ENCODE measurements around the gene WDR53.
"Not testable (repeated sequence)": the region's sequence is repeated elsewhere in the genome, so short reads cannot be mapped to it uniquely, and the experiment has no call there.

WDR53 gene

DNA sequence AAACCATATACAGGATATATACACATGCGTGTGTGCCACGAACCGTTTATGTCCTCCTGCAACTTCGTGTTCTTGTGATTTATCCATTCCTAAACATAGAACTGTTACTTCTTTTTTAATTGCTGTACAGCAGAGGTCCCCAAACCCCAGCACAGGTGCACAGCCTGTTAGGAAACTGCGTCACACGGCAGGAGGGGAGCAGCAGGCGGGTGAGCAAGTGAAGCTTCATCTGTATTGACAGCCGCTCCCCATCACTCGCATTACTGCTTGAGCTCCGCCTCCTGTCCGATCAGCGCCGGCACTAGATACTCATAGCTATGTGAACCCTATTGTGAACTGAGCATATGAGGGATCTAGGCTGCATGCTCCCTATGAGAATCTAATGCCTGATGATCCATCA lies 36.2 kb upstream of the WDR53 start:
- TF ChIP-seq, protein P1, sequence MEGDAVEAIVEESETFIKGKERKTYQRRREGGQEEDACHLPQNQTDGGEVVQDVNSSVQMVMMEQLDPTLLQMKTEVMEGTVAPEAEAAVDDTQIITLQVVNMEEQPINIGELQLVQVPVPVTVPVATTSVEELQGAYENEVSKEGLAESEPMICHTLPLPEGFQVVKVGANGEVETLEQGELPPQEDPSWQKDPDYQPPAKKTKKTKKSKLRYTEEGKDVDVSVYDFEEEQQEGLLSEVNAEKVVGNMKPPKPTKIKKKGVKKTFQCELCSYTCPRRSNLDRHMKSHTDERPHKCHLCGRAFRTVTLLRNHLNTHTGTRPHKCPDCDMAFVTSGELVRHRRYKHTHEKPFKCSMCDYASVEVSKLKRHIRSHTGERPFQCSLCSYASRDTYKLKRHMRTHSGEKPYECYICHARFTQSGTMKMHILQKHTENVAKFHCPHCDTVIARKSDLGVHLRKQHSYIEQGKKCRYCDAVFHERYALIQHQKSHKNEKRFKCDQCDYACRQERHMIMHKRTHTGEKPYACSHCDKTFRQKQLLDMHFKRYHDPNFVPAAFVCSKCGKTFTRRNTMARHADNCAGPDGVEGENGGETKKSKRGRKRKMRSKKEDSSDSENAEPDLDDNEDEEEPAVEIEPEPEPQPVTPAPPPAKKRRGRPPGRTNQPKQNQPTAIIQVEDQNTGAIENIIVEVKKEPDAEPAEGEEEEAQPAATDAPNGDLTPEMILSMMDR (IDR thresholded peaks at IDR 0.05; ENCODE audit: low read depth, low read length, missing control alignments), result peak; percentile 6
- peak; percentile 36 for DNase-seq (ENCODE audit: low read depth)
- H3K4me3 ChIP-seq (ENCODE audit: low read depth, low read length), result no peak overlapping the region

GRCh38 chr3:196603683-196604082 lies 35.3 kb upstream of the WDR53 start:
- DNase-seq (ENCODE audit: low read depth), result no peak
- TF ChIP-seq, protein P1 (IDR thresholded peaks at IDR 0.05; ENCODE audit: low read depth, low read length, missing control alignments), result no peak
- no peak overlapping the region for H3K4me3 ChIP-seq (ENCODE audit: low read depth, low read length)

DNA sequence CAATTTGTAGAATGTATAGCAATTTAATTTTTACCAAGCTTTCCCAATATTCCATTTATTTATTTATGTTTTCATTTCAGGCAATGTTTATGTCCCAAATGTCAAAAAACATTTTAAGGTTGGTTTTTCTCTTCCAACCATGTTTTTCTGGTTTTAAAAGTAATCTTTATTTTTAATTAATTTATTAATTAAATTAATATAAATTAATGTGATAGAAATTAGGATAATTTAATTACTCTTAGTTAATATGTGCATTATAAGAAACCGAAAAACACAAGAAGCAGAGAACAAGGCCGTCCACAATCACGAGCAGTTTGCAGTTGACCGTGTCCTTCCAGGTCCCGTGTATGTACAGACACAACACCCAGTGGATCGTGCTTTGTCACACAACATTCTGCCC lies 34.3 kb upstream of the WDR53 start:
- no peak overlapping the region for H3K4me3 ChIP-seq (ENCODE audit: low read depth, low read length)
- TF ChIP-seq, protein P1 (IDR thresholded peaks at IDR 0.05; ENCODE audit: low read depth, low read length, missing control alignments), result no peak
- no peak for DNase-seq (ENCODE audit: low read depth)

DNA sequence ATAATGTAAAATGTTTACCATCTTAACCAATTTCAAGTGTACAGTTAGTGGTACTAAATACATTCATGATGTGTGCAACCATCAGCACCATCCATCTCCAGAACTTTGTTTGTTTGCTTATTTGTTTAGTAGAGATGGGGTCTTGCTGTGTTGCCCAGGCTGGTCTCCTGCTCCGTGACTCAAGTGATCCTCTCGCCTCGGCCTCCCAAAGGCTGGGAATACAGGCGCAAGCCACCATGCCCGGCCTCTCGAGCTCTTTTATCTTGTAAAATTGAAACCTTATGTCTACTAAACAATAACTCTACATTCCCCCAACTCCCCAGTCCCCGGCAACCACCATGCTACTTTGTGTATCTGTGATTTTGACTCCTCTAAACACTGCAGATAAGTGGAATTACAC lies 32.0 kb upstream of the WDR53 start:
- H3K4me3 ChIP-seq (ENCODE audit: low read depth, low read length), result no peak overlapping the region
- TF ChIP-seq, protein P1 (IDR thresholded peaks at IDR 0.05; ENCODE audit: low read depth, low read length, missing control alignments), result no peak
- DNase-seq (ENCODE audit: low read depth), result no peak

DNA sequence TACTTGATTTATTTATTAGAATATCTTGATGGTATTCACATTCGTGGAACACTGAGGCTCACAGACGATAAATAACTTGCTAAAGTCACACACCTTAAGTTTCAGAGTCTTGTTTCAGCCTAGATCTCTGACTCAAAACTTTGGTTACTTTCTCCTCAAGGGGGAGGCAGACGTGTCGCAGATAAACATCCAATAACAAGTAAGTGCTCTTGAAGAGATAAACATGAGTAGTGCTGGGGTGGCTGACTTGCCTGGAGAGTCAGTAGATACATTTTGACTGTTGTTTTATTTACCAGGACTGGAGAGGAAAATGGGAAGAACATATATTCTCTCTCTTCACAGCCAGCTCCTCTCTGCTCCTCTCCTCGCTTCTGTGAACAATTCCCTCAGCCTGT lies 31.4 kb upstream of the WDR53 start:
- TF ChIP-seq, protein P1 (IDR thresholded peaks at IDR 0.05; ENCODE audit: low read depth, low read length, missing control alignments), result no peak
- no peak overlapping the region for H3K4me3 ChIP-seq (ENCODE audit: low read depth, low read length)
- no peak for DNase-seq (ENCODE audit: low read depth)

- peak overlapping the region; percentile 27 for H3K4me3 ChIP-seq (ENCODE audit: low read depth, low read length)
Observed at GRCh38 chr3:196597971-196598733, 29.8 kb upstream of the WDR53 start.

GRCh38 chr3:196596355-196596754 lies 28.0 kb upstream of the WDR53 start:
- H3K4me3 ChIP-seq (ENCODE audit: low read depth, low read length), result no peak overlapping the region
- DNase-seq (ENCODE audit: low read depth), result no peak
- TF ChIP-seq, protein P1 (IDR thresholded peaks at IDR 0.05; ENCODE audit: low read depth, low read length, missing control alignments), result no peak

More at GRCh38 chr3:196597971-196598733, 29.8 kb upstream of the WDR53 start:
- not testable (repeated sequence) for DNase-seq (ENCODE audit: low read depth)

Measured in GM12864 (cell line).